ENCODE measurements around the gene TRIO. TPM values are rescaled to one million over a fixed set of nuclear protein-coding genes. Genes with fewer than 3 reads are reported as not detected.

TRIO gene
- polyA plus RNA-seq, 3 donors: 1.7 to 45.8 (median 2.1) TPM

DNA sequence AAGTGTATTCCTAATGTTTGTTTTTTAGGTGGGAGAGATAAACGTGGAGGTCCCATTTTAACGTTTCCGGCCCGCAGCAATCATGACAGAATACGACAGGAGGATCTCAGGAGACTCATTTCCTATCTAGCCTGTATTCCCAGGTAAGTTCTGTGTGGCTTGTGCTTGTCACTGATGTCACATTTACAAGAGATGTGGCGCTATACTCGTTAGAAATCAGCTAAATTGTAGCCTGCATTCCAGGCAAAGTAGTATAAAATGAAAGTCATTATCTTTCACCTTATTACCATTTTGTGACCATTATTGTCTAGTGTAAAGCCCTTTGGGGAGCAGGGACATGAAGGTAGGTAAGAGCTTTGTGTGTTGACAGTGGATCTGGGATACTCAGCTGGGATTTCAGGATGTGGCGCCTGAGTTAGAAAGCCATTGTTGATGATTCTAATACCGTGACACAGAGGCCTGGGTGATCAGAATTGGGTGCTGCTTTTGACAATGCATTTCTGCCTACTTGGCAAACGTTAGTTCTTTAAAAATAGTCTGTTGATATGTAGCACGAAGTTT lies 137.2 kb downstream of the TRIO start:
- H3K9me3 ChIP-seq (replicated peaks in 1 of 2; ENCODE audit: control insufficient read depth in 1 of 2, insufficient read depth in 1 of 2, low read length in 2 of 2): no peaks in the 10 kb centered on the region
- peaks cover 3% of the 10 kb centered on the region for H3K79me2 ChIP-seq (ENCODE audit: insufficient read depth, low read length)
- WGBS (ENCODE audit: insufficient coverage): 100% methylated on average over 2 of the region's 11 CpGs
- H2AFZ ChIP-seq (ENCODE audit: insufficient read depth, low read depth, low read length, poor library complexity, severe bottlenecking): no peak overlapping the region
- TF ChIP-seq, protein P1, sequence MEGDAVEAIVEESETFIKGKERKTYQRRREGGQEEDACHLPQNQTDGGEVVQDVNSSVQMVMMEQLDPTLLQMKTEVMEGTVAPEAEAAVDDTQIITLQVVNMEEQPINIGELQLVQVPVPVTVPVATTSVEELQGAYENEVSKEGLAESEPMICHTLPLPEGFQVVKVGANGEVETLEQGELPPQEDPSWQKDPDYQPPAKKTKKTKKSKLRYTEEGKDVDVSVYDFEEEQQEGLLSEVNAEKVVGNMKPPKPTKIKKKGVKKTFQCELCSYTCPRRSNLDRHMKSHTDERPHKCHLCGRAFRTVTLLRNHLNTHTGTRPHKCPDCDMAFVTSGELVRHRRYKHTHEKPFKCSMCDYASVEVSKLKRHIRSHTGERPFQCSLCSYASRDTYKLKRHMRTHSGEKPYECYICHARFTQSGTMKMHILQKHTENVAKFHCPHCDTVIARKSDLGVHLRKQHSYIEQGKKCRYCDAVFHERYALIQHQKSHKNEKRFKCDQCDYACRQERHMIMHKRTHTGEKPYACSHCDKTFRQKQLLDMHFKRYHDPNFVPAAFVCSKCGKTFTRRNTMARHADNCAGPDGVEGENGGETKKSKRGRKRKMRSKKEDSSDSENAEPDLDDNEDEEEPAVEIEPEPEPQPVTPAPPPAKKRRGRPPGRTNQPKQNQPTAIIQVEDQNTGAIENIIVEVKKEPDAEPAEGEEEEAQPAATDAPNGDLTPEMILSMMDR (IDR thresholded peaks at IDR 0.05): no peak
- Mint-ChIP-seq H3K9me3 (no peaks in the 10 kb centered on the region), H3K27me3 (ENCODE audit: low read depth in 3 of 3) (no peaks in the 10 kb centered on the region), H3K4me3 (no peak overlapping the region), H3K27ac (no peak overlapping the region), H3K36me3 (peaks cover 39 to 40% of the 10 kb centered on the region in 2 donors), H3K4me1 (peaks cover 7% of the 10 kb centered on the region)
- H3K27me3 ChIP-seq (ENCODE audit: control insufficient read depth in 2 of 2, insufficient read depth in 2 of 2, low read length in 2 of 2): no peaks in the 10 kb centered on the region
- intact Hi-C loops (cut with micrococcal nuclease): no loop called here
- no peak overlapping the region for H3K27ac ChIP-seq (ENCODE audit: low read depth in 1 of 2, low read length in 2 of 2)
- H3K36me3 ChIP-seq (replicated peaks in 1 of 2; ENCODE audit: control insufficient read depth in 1 of 2, insufficient read depth in 2 of 2, low read length in 2 of 2): peaks cover 10 to 54% of the 10 kb centered on the region in 2 donors
- DNase-seq: no peak
- no peak overlapping the region for H3K4me3 ChIP-seq (replicated peaks in 1 of 3; ENCODE audit: low read depth in 2 of 3, low read length in 3 of 3)
- no peak overlapping the region for H3K9ac ChIP-seq (ENCODE audit: insufficient read depth, low read length, poor library complexity, severe bottlenecking)
- H3K4me1 ChIP-seq (ENCODE audit: control insufficient read depth in 1 of 2, insufficient read depth in 2 of 2, low read length in 2 of 2): no peaks in the 10 kb centered on the region
- H3K4me2 ChIP-seq (replicated peaks; ENCODE audit: extremely low read depth, low read length, poor library complexity, severe bottlenecking): no peak overlapping the region
- H4K20me1 ChIP-seq (ENCODE audit: insufficient read depth, low read length): peaks cover 17% of the 10 kb centered on the region

DNA sequence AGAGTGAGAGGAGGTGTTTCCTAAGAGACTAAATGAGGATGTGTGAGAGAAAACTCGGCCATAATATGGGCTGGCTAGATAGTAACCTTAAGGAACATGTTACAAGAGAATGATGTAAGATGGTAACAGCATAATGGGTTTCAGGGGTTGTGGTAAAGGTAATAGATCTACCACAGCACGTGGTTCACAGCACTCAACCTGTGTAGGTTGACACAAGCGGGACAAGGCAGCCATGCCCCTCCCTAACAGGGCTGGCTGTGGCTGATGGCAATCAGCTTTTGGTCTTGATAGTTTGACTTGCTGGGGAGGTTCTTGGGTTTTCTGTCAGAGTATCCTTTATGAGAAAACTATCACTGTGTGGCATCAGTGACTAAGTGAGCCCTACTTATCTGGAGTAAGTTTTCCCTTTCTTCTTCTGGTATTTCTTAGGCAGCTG lies 138.6 kb downstream of the TRIO start:
- Mint-ChIP-seq H3K27ac (no peak overlapping the region), H3K27me3 (ENCODE audit: low read depth in 3 of 3) (no peaks in the 10 kb centered on the region), H3K4me1 (peaks cover 9% of the 10 kb centered on the region), H3K9me3 (no peaks in the 10 kb centered on the region), H3K4me3 (no peak overlapping the region), H3K36me3 (peaks cover 39 to 40% of the 10 kb centered on the region in 2 donors)
- no peak overlapping the region for H3K27ac ChIP-seq (ENCODE audit: low read depth in 1 of 2, low read length in 2 of 2)
- H3K36me3 ChIP-seq (replicated peaks in 1 of 2; ENCODE audit: control insufficient read depth in 1 of 2, insufficient read depth in 2 of 2, low read length in 2 of 2): peaks cover 10 to 59% of the 10 kb centered on the region in 2 donors
- peaks cover 0 to under 1% of the 10 kb centered on the region in 2 donors for H3K4me1 ChIP-seq (ENCODE audit: control insufficient read depth in 1 of 2, insufficient read depth in 2 of 2, low read length in 2 of 2)
- intact Hi-C loops (cut with micrococcal nuclease): no loop called here
- H3K27me3 ChIP-seq (ENCODE audit: control insufficient read depth in 2 of 2, insufficient read depth in 2 of 2, low read length in 2 of 2): no peaks in the 10 kb centered on the region
- DNase-seq: no peak
- TF ChIP-seq, protein P1 (IDR thresholded peaks at IDR 0.05): no peak
- H3K9ac ChIP-seq (ENCODE audit: insufficient read depth, low read length, poor library complexity, severe bottlenecking): no peak overlapping the region
- H3K79me2 ChIP-seq (ENCODE audit: insufficient read depth, low read length): peaks cover 3% of the 10 kb centered on the region
- H2AFZ ChIP-seq (ENCODE audit: insufficient read depth, low read depth, low read length, poor library complexity, severe bottlenecking): no peak overlapping the region
- no peak overlapping the region for H3K4me3 ChIP-seq (replicated peaks in 1 of 3; ENCODE audit: low read depth in 2 of 3, low read length in 3 of 3)
- H4K20me1 ChIP-seq (ENCODE audit: insufficient read depth, low read length): peaks cover 18% of the 10 kb centered on the region
- 85% methylated on average over 2 of the region's 3 CpGs for WGBS (ENCODE audit: insufficient coverage)
- no peaks in the 10 kb centered on the region for H3K9me3 ChIP-seq (replicated peaks in 1 of 2; ENCODE audit: control insufficient read depth in 1 of 2, insufficient read depth in 1 of 2, low read length in 2 of 2)
- H3K4me2 ChIP-seq (replicated peaks; ENCODE audit: extremely low read depth, low read length, poor library complexity, severe bottlenecking): no peak overlapping the region

All from CD14-positive monocyte (primary cell).